ENCODE measurements around the gene NDEL1. TPM values are rescaled to one million over a fixed set of nuclear protein-coding genes. Genes with fewer than 3 reads are reported as not detected.

Gene NDEL1
- total and polyA plus RNA-seq, 3 experiments from 2014 or later: 50.6 to 66.6 (median 57.1) TPM

- no peak for DNase-seq
- Histone ChIP-seq H3K36me3 (ENCODE audit: insufficient read depth, low read length) (peaks cover 60% of the 10 kb centered on the region), H3K27ac (ENCODE audit: low read depth, low read length) (no peak overlapping the region), H3K4me1 (ENCODE audit: insufficient read depth, low read length) (no peaks in the 10 kb centered on the region), H3K9me3 (ENCODE audit: low read length) (no peaks in the 10 kb centered on the region), H3K4me3 (ENCODE audit: low read length) (no peak overlapping the region), H3K27me3 (ENCODE audit: insufficient read depth, low read length, poor library complexity, severe bottlenecking) (no peaks in the 10 kb centered on the region)
- ChIA-PET POLR2A (no interaction called here), CTCF (no interaction called here)
- H3K9me3 Mint-ChIP-seq: no peaks in the 10 kb centered on the region
- peaks cover 0 to under 1% of the 10 kb centered on the region in 2 donors for H3K27me3 Mint-ChIP-seq
- H3K4me1 Mint-ChIP-seq: peaks cover 24 to 41% (median 38%) of the 10 kb centered on the region in 3 donors
- peak overlapping the region in 2 of 8 donors; percentile 10 to 27 for H3K27ac Mint-ChIP-seq
- H3K4me3 Mint-ChIP-seq: no peak overlapping the region
- peaks cover under 1 to 95% (median 24%) of the 10 kb centered on the region in 3 donors for H3K36me3 Mint-ChIP-seq
Observed at GRCh38 chr17:8462564-8462963, 26.9 kb downstream of the NDEL1 start.

- Mint-ChIP-seq H3K36me3 (peaks cover 0 to 96% (median 24%) of the 10 kb centered on the region in 3 donors), H3K4me1 (peaks cover 21 to 38% (median 36%) of the 10 kb centered on the region in 3 donors), H3K4me3 (no peak overlapping the region), H3K27ac (peak overlapping the region in 6 of 8 donors; percentile 10 to 44 (median 26)), H3K27me3 (peaks cover 0 to 1% of the 10 kb centered on the region in 2 donors), H3K9me3 (no peaks in the 10 kb centered on the region)
- Histone ChIP-seq H3K27me3 (ENCODE audit: insufficient read depth, low read length, poor library complexity, severe bottlenecking) (no peaks in the 10 kb centered on the region), H3K9me3 (ENCODE audit: low read length) (no peaks in the 10 kb centered on the region), H3K36me3 (ENCODE audit: insufficient read depth, low read length) (peaks cover 58% of the 10 kb centered on the region), H3K4me3 (ENCODE audit: low read length) (no peak overlapping the region), H3K4me1 (ENCODE audit: insufficient read depth, low read length) (no peaks in the 10 kb centered on the region), H3K27ac (ENCODE audit: low read depth, low read length) (no peak overlapping the region)
- DNase-seq: no peak
- ChIA-PET CTCF (no interaction called here), POLR2A (no interaction called here)
Observed at GRCh38 chr17:8463099-8463498, 27.4 kb downstream of the NDEL1 start.

- H3K9me3 ChIP-seq (ENCODE audit: low read length): no peaks in the 10 kb centered on the region
- Mint-ChIP-seq H3K9me3 (no peaks in the 10 kb centered on the region), H3K27ac (peak overlapping the region in 2 of 8 donors; percentile 61 to 78), H3K4me1 (peaks cover 17 to 30% (median 26%) of the 10 kb centered on the region in 3 donors), H3K4me3 (no peak overlapping the region), H3K36me3 (peaks cover 0 to 92% (median 23%) of the 10 kb centered on the region in 3 donors), H3K27me3 (peaks cover 0 to 1% of the 10 kb centered on the region in 2 donors)
- H3K36me3 ChIP-seq (ENCODE audit: insufficient read depth, low read length): peaks cover 55% of the 10 kb centered on the region
- no peak overlapping the region for H3K4me3 ChIP-seq (ENCODE audit: low read length)
- no peaks in the 10 kb centered on the region for H3K27me3 ChIP-seq (ENCODE audit: insufficient read depth, low read length, poor library complexity, severe bottlenecking)
- ChIA-PET CTCF (no interaction called here), POLR2A (no interaction called here)
- H3K27ac ChIP-seq (ENCODE audit: low read depth, low read length): no peak overlapping the region
- no peak for DNase-seq
- no peaks in the 10 kb centered on the region for H3K4me1 ChIP-seq (ENCODE audit: insufficient read depth, low read length)
Observed at GRCh38 chr17:8464941-8465340, 29.3 kb downstream of the NDEL1 start.

GRCh38 chr17:8465356-8465755 is 29.7 kb downstream of the NDEL1 start:
- CTCF ChIA-PET: no interaction called here

GRCh38 chr17:8465759-8466158 is 30.1 kb downstream of the NDEL1 start:
- Histone ChIP-seq H3K36me3 (ENCODE audit: insufficient read depth, low read length) (peaks cover 48% of the 10 kb centered on the region), H3K4me1 (ENCODE audit: insufficient read depth, low read length) (no peaks in the 10 kb centered on the region), H3K27ac (ENCODE audit: low read depth, low read length) (no peak overlapping the region), H3K4me3 (ENCODE audit: low read length) (no peak overlapping the region), H3K27me3 (ENCODE audit: insufficient read depth, low read length, poor library complexity, severe bottlenecking) (no peaks in the 10 kb centered on the region), H3K9me3 (ENCODE audit: low read length) (no peaks in the 10 kb centered on the region)
- DNase-seq: no peak
- ChIA-PET POLR2A (no interaction called here), CTCF (no interaction called here)
- peaks cover 0 to 92% (median 20%) of the 10 kb centered on the region in 3 donors for H3K36me3 Mint-ChIP-seq
- H3K4me3 Mint-ChIP-seq: no peak overlapping the region
- peaks cover 0 to 1% of the 10 kb centered on the region in 2 donors for H3K27me3 Mint-ChIP-seq
- H3K9me3 Mint-ChIP-seq: no peaks in the 10 kb centered on the region
- no peak overlapping the region for H3K27ac Mint-ChIP-seq
- peaks cover 16 to 30% (median 26%) of the 10 kb centered on the region in 3 donors for H3K4me1 Mint-ChIP-seq

More at GRCh38 chr17:8465356-8465755, 29.7 kb downstream of the NDEL1 start:
- Mint-ChIP-seq H3K27ac (peak overlapping the region in 4 of 8 donors; percentile 27 to 78 (median 42)), H3K9me3 (no peaks in the 10 kb centered on the region), H3K27me3 (peaks cover 0 to 1% of the 10 kb centered on the region in 2 donors), H3K4me3 (no peak overlapping the region), H3K4me1 (peaks cover 16 to 30% (median 26%) of the 10 kb centered on the region in 3 donors), H3K36me3 (peaks cover 0 to 92% (median 20%) of the 10 kb centered on the region in 3 donors)
- no peaks in the 10 kb centered on the region for H3K4me1 ChIP-seq (ENCODE audit: insufficient read depth, low read length)
- peaks cover 51% of the 10 kb centered on the region for H3K36me3 ChIP-seq (ENCODE audit: insufficient read depth, low read length)
- POLR2A ChIA-PET: no interaction called here
- no peaks in the 10 kb centered on the region for H3K9me3 ChIP-seq (ENCODE audit: low read length)
- H3K27ac ChIP-seq (ENCODE audit: low read depth, low read length): no peak overlapping the region
- DNase-seq: no peak
- H3K27me3 ChIP-seq (ENCODE audit: insufficient read depth, low read length, poor library complexity, severe bottlenecking): no peaks in the 10 kb centered on the region
- no peak overlapping the region for H3K4me3 ChIP-seq (ENCODE audit: low read length)

- H3K27ac Mint-ChIP-seq: no peak overlapping the region
- Histone ChIP-seq H3K27me3 (ENCODE audit: insufficient read depth, low read length, poor library complexity, severe bottlenecking) (no peaks in the 10 kb centered on the region), H3K9me3 (ENCODE audit: low read length) (no peaks in the 10 kb centered on the region), H3K4me3 (ENCODE audit: low read length) (no peak overlapping the region), H3K27ac (ENCODE audit: low read depth, low read length) (no peak overlapping the region), H3K4me1 (ENCODE audit: insufficient read depth, low read length) (no peaks in the 10 kb centered on the region), H3K36me3 (ENCODE audit: insufficient read depth, low read length) (peaks cover 53% of the 10 kb centered on the region)
- H3K4me1 Mint-ChIP-seq: peaks cover 16 to 30% (median 26%) of the 10 kb centered on the region in 3 donors
- POLR2A ChIA-PET: no interaction called here
- DNase-seq: no peak
- no peaks in the 10 kb centered on the region for H3K9me3 Mint-ChIP-seq
- peaks cover 0 to 92% (median 19%) of the 10 kb centered on the region in 3 donors for H3K36me3 Mint-ChIP-seq
- peaks cover 0 to 1% of the 10 kb centered on the region in 2 donors for H3K27me3 Mint-ChIP-seq
- H3K4me3 Mint-ChIP-seq: no peak overlapping the region
- CTCF ChIA-PET: no interaction called here
Observed at GRCh38 chr17:8466456-8466855, 30.8 kb downstream of the NDEL1 start.

GRCh38 chr17:8466873-8467272 is 31.2 kb downstream of the NDEL1 start:
- POLR2A ChIA-PET: no interaction called here
- H3K4me1 Mint-ChIP-seq: peaks cover 13 to 26% (median 23%) of the 10 kb centered on the region in 3 donors
- CTCF ChIA-PET: no interaction called here

GRCh38 chr17:8467527-8467926 is 31.8 kb downstream of the NDEL1 start:
- POLR2A ChIA-PET: no interaction called here

More at GRCh38 chr17:8466873-8467272, 31.2 kb downstream of the NDEL1 start:
- Mint-ChIP-seq H3K36me3 (peaks cover 0 to 92% (median 19%) of the 10 kb centered on the region in 3 donors), H3K4me3 (no peak overlapping the region), H3K27me3 (peaks cover 0 to 1% of the 10 kb centered on the region in 2 donors), H3K9me3 (no peaks in the 10 kb centered on the region), H3K27ac (no peak overlapping the region)
- H3K4me1 ChIP-seq (ENCODE audit: insufficient read depth, low read length): no peaks in the 10 kb centered on the region
- H3K27ac ChIP-seq (ENCODE audit: low read depth, low read length): no peak overlapping the region
- no peak overlapping the region for H3K4me3 ChIP-seq (ENCODE audit: low read length)
- H3K27me3 ChIP-seq (ENCODE audit: insufficient read depth, low read length, poor library complexity, severe bottlenecking): no peaks in the 10 kb centered on the region
- peaks cover 55% of the 10 kb centered on the region for H3K36me3 ChIP-seq (ENCODE audit: insufficient read depth, low read length)
- H3K9me3 ChIP-seq (ENCODE audit: low read length): no peaks in the 10 kb centered on the region
- no peak for DNase-seq

More at GRCh38 chr17:8467527-8467926, 31.8 kb downstream of the NDEL1 start:
- no peaks in the 10 kb centered on the region for H3K9me3 Mint-ChIP-seq
- Histone ChIP-seq H3K27ac (ENCODE audit: low read depth, low read length) (no peak overlapping the region), H3K4me1 (ENCODE audit: insufficient read depth, low read length) (no peaks in the 10 kb centered on the region), H3K27me3 (ENCODE audit: insufficient read depth, low read length, poor library complexity, severe bottlenecking) (no peaks in the 10 kb centered on the region), H3K36me3 (ENCODE audit: insufficient read depth, low read length) (peaks cover 51% of the 10 kb centered on the region), H3K9me3 (ENCODE audit: low read length) (no peaks in the 10 kb centered on the region), H3K4me3 (ENCODE audit: low read length) (no peak overlapping the region)
- peaks cover 0 to 90% (median 19%) of the 10 kb centered on the region in 3 donors for H3K36me3 Mint-ChIP-seq
- DNase-seq: no peak
- peaks cover 13 to 26% (median 23%) of the 10 kb centered on the region in 3 donors for H3K4me1 Mint-ChIP-seq
- H3K27ac Mint-ChIP-seq: no peak overlapping the region
- CTCF ChIA-PET: no interaction called here
- H3K27me3 Mint-ChIP-seq: peaks cover 0 to 1% of the 10 kb centered on the region in 2 donors
- no peak overlapping the region for H3K4me3 Mint-ChIP-seq

Data from CD8-positive, alpha-beta memory T cell (primary cell).